Osteoblast (primary cell): ENCODE measurements around the gene CAMTA1. TPM values are rescaled to one million over a fixed set of nuclear protein-coding genes. Genes with fewer than 3 reads are reported as not detected.
A peak's percentile ranks its signal among the peaks of the same experiment; 100 is the strongest.

ENCODE experiments used
- DNase-seq: peaks from one replicate; pipeline ENCODE4 v3.0.0; 2011; ENCODE audit warnings: low spot score, mixed read lengths; ENCODE audit not compliant: insufficient read length; ENCODE audit errors: missing footprints
- H2AFZ ChIP-seq: 2 replicates; pipeline ENCODE4 v1.6.0; 2011; ENCODE audit warnings: mild to moderate bottlenecking, low read length
- H3K27ac ChIP-seq: 2 replicates; pipeline ENCODE4 v1.5.1; 2011; ENCODE audit warnings: mild to moderate bottlenecking, low read depth, low read length, moderate library complexity
- H3K27me3 ChIP-seq: 2 replicates; pipeline ENCODE4 v1.6.0; 2012; ENCODE audit warnings: mild to moderate bottlenecking, control low read depth, inconsistent platforms, low read length, moderate library complexity; ENCODE audit not compliant: insufficient read depth
- H3K36me3 ChIP-seq: 2 replicates; pipeline ENCODE4 v1.5.1; 2011; ENCODE audit warnings: mild to moderate bottlenecking, low read length, control low read depth, moderate library complexity; ENCODE audit not compliant: insufficient read depth
- H3K4me1 ChIP-seq: 2 replicates; pipeline ENCODE4 v1.5.1; 2011; ENCODE audit warnings: mild to moderate bottlenecking, low read length, control low read depth, moderate library complexity; ENCODE audit not compliant: insufficient read depth
- H3K4me2 ChIP-seq: 2 replicates; pipeline ENCODE4 v1.6.0; 2011; ENCODE audit warnings: mild to moderate bottlenecking, low read length; ENCODE audit not compliant: insufficient read depth
- H3K4me3 ChIP-seq: fragments of 200-600 bp; sonication (generic); 3 replicates; pipeline ENCODE4 v1.5.1; 2012; ENCODE audit warnings: mild to moderate bottlenecking, low read length, inconsistent platforms; ENCODE audit not compliant: insufficient read depth
- H3K79me2 ChIP-seq: 2 replicates; pipeline ENCODE4 v1.6.0; 2012; ENCODE audit warnings: mild to moderate bottlenecking, low read length, control low read depth, inconsistent platforms; ENCODE audit not compliant: insufficient read depth
- H3K9me3 ChIP-seq: 2 replicates; pipeline ENCODE4 v1.5.1; 2011; ENCODE audit warnings: low read depth, low read length, control low read depth
- H4K20me1 ChIP-seq: 2 replicates; pipeline ENCODE4 v1.6.0; 2012; ENCODE audit warnings: mild to moderate bottlenecking, low read length, control low read depth; ENCODE audit not compliant: insufficient read depth
- total RNA-seq: library from RNA; depleted of rRNA; stranded (reverse); fragments of >200 nt; gene quantifications from 2 replicates; pipeline ENCODE4 v1.2.3, GENCODE V29; 2012
- TF ChIP-seq, protein P1 (sequence below): IDR thresholded peaks from 2 replicates; pipeline ENCODE4 v1.5.1; 2011; ENCODE audit warnings: mild to moderate bottlenecking, low read depth, low read length, moderate library complexity; ENCODE audit errors: extremely low read depth

Gene CAMTA1
- total RNA-seq, 1 donor: 47.4 TPM

DNA sequence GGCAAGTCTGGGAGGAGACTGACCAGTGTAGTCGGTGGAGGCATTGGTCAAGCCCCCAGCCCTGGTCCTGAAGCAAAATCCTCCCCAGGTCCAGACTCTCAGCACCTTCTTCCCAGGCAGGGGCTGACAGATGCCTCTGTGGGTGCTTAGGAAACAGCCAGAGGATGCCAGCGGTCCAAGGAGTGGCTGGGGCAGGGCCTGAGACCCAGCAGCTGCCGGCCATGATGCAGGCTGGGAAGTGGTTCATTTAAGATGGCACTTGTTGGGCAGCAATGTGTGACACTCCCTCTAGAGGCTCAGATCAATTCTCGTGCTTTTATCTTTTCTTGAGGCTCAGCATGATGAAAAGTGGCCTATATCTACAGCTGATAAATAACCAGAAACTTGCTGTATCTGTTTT lies 820.8 kb downstream of the CAMTA1 start:
- Histone ChIP-seq H3K4me1 (no peaks in the 10 kb centered on the region), H3K27ac (no peak overlapping the region), H3K27me3 (no peaks in the 10 kb centered on the region), H3K79me2 (no peaks in the 10 kb centered on the region), H2AFZ (no peak overlapping the region), H3K4me2 (no peak overlapping the region), H4K20me1 (no peaks in the 10 kb centered on the region), H3K9me3 (no peaks in the 10 kb centered on the region), H3K4me3 (no peak overlapping the region), H3K36me3 (no peaks in the 10 kb centered on the region)
- peak; percentile 66 for DNase-seq
- TF ChIP-seq, protein P1, sequence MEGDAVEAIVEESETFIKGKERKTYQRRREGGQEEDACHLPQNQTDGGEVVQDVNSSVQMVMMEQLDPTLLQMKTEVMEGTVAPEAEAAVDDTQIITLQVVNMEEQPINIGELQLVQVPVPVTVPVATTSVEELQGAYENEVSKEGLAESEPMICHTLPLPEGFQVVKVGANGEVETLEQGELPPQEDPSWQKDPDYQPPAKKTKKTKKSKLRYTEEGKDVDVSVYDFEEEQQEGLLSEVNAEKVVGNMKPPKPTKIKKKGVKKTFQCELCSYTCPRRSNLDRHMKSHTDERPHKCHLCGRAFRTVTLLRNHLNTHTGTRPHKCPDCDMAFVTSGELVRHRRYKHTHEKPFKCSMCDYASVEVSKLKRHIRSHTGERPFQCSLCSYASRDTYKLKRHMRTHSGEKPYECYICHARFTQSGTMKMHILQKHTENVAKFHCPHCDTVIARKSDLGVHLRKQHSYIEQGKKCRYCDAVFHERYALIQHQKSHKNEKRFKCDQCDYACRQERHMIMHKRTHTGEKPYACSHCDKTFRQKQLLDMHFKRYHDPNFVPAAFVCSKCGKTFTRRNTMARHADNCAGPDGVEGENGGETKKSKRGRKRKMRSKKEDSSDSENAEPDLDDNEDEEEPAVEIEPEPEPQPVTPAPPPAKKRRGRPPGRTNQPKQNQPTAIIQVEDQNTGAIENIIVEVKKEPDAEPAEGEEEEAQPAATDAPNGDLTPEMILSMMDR: no peak

DNA sequence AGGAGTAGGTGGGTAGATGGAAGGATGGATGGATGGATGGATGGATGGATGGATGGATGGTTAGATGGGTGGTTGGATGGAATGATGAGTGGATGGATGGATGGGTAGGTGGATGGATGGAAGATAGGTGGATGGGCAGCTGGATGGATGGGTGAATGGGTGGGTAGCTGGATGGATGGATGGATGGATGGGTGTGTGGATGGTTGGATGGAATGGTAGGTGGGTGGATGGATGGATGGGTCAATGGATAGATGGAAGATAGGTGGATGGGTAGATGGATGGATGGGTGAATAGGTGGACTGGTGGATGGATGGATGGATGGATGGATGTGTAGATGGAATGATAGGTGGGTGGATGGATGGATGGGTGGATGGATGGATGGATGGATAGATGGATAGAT lies 821.8 kb downstream of the CAMTA1 start:
- Histone ChIP-seq H3K4me2 (no peak overlapping the region), H2AFZ (no peak overlapping the region), H3K4me3 (no peak overlapping the region), H3K27me3 (no peaks in the 10 kb centered on the region), H3K9me3 (no peaks in the 10 kb centered on the region), H3K36me3 (no peaks in the 10 kb centered on the region), H4K20me1 (no peaks in the 10 kb centered on the region), H3K79me2 (no peaks in the 10 kb centered on the region), H3K4me1 (no peaks in the 10 kb centered on the region), H3K27ac (no peak overlapping the region)
- TF ChIP-seq, protein P1: no peak
- DNase-seq: no peak

DNA sequence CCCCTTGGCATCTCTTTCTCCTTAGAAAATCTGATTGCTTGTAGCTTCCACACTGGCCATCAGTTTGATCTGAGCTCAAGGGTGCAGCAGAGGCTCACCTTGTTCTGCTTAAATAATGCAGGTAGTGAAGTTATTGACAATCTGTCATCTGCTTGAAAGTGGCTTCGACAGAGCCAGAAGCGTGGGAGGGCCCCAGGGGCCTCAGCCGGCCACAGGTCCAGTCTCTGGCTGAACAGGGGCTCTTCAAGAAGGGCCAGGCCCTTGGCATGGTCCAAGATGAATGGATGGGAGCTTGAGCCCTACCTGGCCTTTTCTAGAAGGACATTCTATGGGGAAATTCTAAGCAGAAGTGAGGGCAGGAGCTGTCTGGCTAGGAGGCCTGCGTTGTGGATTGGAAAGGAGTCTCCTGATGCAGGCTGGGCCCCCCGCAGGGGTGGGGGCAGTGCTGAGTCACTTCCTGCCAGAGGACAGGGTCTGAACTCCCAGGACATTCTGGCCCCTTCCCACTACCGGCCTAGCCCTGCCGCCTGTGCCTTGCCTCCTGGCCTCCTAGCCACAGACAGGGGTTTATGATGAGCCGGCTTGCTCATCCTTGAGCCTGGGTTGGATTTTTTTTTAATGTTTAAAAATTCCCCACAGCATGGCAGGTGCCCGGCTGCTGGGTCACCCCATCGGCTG lies 823.5 kb downstream of the CAMTA1 start:
- H3K9me3 ChIP-seq: no peaks in the 10 kb centered on the region
- peak; percentile 48 for DNase-seq
- no peak overlapping the region for H3K27ac ChIP-seq
- TF ChIP-seq, protein P1: no peak
- H2AFZ ChIP-seq: no peak overlapping the region
- no peaks in the 10 kb centered on the region for H3K27me3 ChIP-seq
- no peaks in the 10 kb centered on the region for H3K4me1 ChIP-seq
- H3K36me3 ChIP-seq: no peaks in the 10 kb centered on the region
- no peaks in the 10 kb centered on the region for H3K79me2 ChIP-seq
- no peak overlapping the region for H3K4me3 ChIP-seq
- H3K4me2 ChIP-seq: no peak overlapping the region
- H4K20me1 ChIP-seq: no peaks in the 10 kb centered on the region

DNA sequence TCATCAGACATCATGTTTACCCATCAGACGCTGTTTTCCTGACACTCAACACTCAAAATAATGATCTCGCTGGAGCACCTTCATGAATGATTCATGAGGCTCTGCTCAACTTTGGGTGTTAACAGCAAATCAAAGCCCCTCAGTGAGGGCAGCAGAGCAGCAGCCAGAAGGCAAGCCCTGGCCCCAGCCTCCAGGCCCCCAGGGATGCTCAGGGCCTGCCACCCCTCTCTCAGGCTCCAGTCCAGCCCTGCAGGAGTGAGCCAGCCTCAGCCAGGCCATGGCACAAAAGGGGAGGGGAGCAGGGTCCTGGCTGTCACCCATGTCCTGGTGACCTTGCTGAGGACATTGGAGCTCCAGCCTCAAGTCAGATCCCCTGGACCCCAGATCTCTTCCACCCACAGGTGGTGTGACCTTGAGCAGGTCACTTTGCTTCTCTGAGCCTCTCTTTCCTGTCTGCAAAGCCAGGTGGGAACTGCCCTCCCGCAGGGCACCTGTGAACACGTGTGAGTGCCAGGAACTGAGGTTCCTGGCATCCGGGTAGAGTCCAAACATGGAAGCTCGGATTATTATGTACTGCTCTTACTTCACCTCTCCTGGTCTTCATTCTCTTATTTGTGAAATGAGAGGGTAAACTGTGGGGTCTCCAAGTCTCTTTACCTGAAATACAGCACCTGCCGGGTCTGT lies 824.2 kb downstream of the CAMTA1 start:
- no peaks in the 10 kb centered on the region for H3K4me1 ChIP-seq
- H4K20me1 ChIP-seq: no peaks in the 10 kb centered on the region
- no peak overlapping the region for H3K4me2 ChIP-seq
- no peak overlapping the region for H3K27ac ChIP-seq
- H2AFZ ChIP-seq: no peak overlapping the region
- H3K9me3 ChIP-seq: no peaks in the 10 kb centered on the region
- no peak overlapping the region for H3K4me3 ChIP-seq
- no peaks in the 10 kb centered on the region for H3K27me3 ChIP-seq
- no peak for DNase-seq
- H3K36me3 ChIP-seq: no peaks in the 10 kb centered on the region
- no peaks in the 10 kb centered on the region for H3K79me2 ChIP-seq
- TF ChIP-seq, protein P1: no peak
